SK-N-SH (cell line): Measurements from ENCODE around the gene ITPRIPL2. TPM values are rescaled to one million over a fixed set of nuclear protein-coding genes. Genes with fewer than 3 reads are reported as not detected.

Experiments used
- CTCF ChIA-PET: fragments of 300-600, 350-600 bp; formaldehyde crosslinking; extraction: SDS; loops from one replicate; lab custom pipeline; 2021; lab: Yijun Ruan, JAX
- POLR2A ChIA-PET: fragments of 350-600 bp; sonication (Branson Sonifier 250); formaldehyde crosslinking; extraction: SDS; loops from one replicate; lab custom pipeline; 2020; ENCODE audit warnings: antibody characterized with exemption, inconsistent platforms; lab: Yijun Ruan, JAX
- DNase-seq: peaks from one replicate; pipeline ENCODE4 v3.0.0; 2012
- H2AFZ ChIP-seq: fragments of 200-600 bp; sonication (generic); 2 replicates; pipeline ENCODE4 v1.8.1; 2016; ENCODE audit warnings: antibody characterized with exemption, mild to moderate bottlenecking, low read depth
- H3F3A ChIP-seq: fragments of 200-600 bp; sonication (generic); replicated peaks from 2 replicates; pipeline ENCODE3; 2016; ENCODE audit warnings: antibody characterized with exemption, mild to moderate bottlenecking; ENCODE audit not compliant: insufficient read depth
- H3K27ac ChIP-seq, 2 experiments: fragments of 200-500 bp in 1 of 2; fragments of 200-600 bp in 1 of 2; sonication (Bioruptor generic) in 1 of 2; sonication (generic), shearing (Covaris generic) in 1 of 2; 2 replicates each; pipeline versions ENCODE4 v1.5.1 to v1.6.1; 2014 to 2016; ENCODE audit warnings: low read depth in 2 of 2, inconsistent platforms in 1 of 2, low read length in 1 of 2, mild to moderate bottlenecking in 1 of 2, mixed read lengths in 1 of 2
- H3K27me3 ChIP-seq: fragments of 200-600 bp; sonication (generic), shearing (Covaris generic); 2 replicates; pipeline ENCODE4 v1.6.1; 2016; ENCODE audit warnings: mixed run types; ENCODE audit not compliant: insufficient read depth
- H3K36me3 ChIP-seq, 2 experiments: fragments of 200-500 bp in 1 of 2; fragments of 200-600 bp in 1 of 2; sonication (Bioruptor generic) in 1 of 2; sonication (generic) in 1 of 2; replicated peaks in 1 of 2; 2 replicates each; pipeline versions ENCODE3 to v1.5.1; 2014 to 2016; ENCODE audit warnings: low read length in 1 of 2, mild to moderate bottlenecking in 1 of 2; ENCODE audit not compliant: insufficient read depth in 2 of 2, control insufficient read depth in 1 of 2
- H3K4me1 ChIP-seq, 2 experiments: fragments of 200-500 bp in 1 of 2; fragments of 200-600 bp in 1 of 2; sonication (Bioruptor generic) in 1 of 2; sonication (generic), shearing (Covaris generic) in 1 of 2; 2 replicates each; pipeline versions ENCODE4 v1.5.1 to v1.6.1; 2014 to 2016; ENCODE audit warnings: low read depth in 1 of 2, low read length in 1 of 2, mixed run types in 1 of 2; ENCODE audit not compliant: insufficient read depth in 2 of 2, control insufficient read depth in 1 of 2
- H3K4me2 ChIP-seq: fragments of 200-600 bp; sonication (generic), shearing (Covaris generic); 2 replicates; pipeline ENCODE4 v1.6.1; 2017; ENCODE audit warnings: mixed run types
- H3K4me3 ChIP-seq, 2 experiments: fragments of 200-500 bp in 1 of 2; fragments of 200-600 bp in 1 of 2; sonication (Bioruptor generic) in 1 of 2; sonication (generic), shearing (Covaris generic) in 1 of 2; 2 replicates each; pipeline versions ENCODE4 v1.5.1 to v1.8.1; 2014 to 2016; ENCODE audit warnings: low read depth in 2 of 2, inconsistent platforms in 1 of 2, low read length in 1 of 2, mild to moderate bottlenecking in 1 of 2, mixed read lengths in 1 of 2, moderate library complexity in 1 of 2
- H3K79me2 ChIP-seq: fragments of 200-600 bp; sonication (generic); 2 replicates; pipeline ENCODE4 v1.8.1; 2017; ENCODE audit warnings: mild to moderate bottlenecking; ENCODE audit not compliant: insufficient read depth
- H3K9ac ChIP-seq: fragments of 200-600 bp; sonication (generic); 2 replicates; pipeline ENCODE4 v1.6.1; 2017; ENCODE audit warnings: mixed run types
- H3K9me2 ChIP-seq: fragments of 200-600 bp; sonication (generic); 2 replicates; pipeline ENCODE4 v1.6.1; 2017; ENCODE audit warnings: mixed run types
- H3K9me3 ChIP-seq: fragments of 200-600 bp; sonication (generic); 2 replicates; pipeline ENCODE4 v1.6.1; 2017; ENCODE audit warnings: mixed run types, mild to moderate bottlenecking, moderate library complexity
- H4K20me1 ChIP-seq: fragments of 200-600 bp; sonication (generic); 2 replicates; pipeline ENCODE4 v1.6.1; 2017; ENCODE audit warnings: mild to moderate bottlenecking, mixed run types; ENCODE audit not compliant: insufficient read depth
- CHD2 ChIP-seq: fragments of 150-350 bp; IDR thresholded peaks from 2 replicates; pipeline ENCODE4 v1.6.1; 2018; ENCODE audit warnings: low read length; ENCODE audit not compliant: partially characterized antibody
- CTCF ChIP-seq: fragments of 200-600 bp; sonication (generic); IDR thresholded peaks from 2 replicates; pipeline ENCODE4 v1.6.1; 2017; ENCODE audit warnings: antibody characterized with exemption, mild to moderate bottlenecking, moderate library complexity
- ELF1 ChIP-seq: IDR thresholded peaks from 2 replicates; pipeline ENCODE4 v1.4.0; 2012
- EP300 ChIP-seq, 2 experiments: IDR thresholded peaks; 2 replicates each; pipeline versions ENCODE4 v1.4.0 to v1.6.1; 2012; ENCODE audit warnings: borderline replicate concordance in 1 of 2, low read depth in 1 of 2, low read length in 1 of 2
- EZH2phosphoT487 ChIP-seq: fragments of 200-600 bp; sonication (generic); IDR thresholded peaks from 2 replicates; pipeline ENCODE4 v1.6.1; 2017; ENCODE audit warnings: low read depth, mixed run types, mild to moderate bottlenecking, antibody characterized with exemption, moderate library complexity, borderline replicate concordance
- FOXJ3 ChIP-seq: sonication (generic); formaldehyde crosslinking; IDR thresholded peaks from 2 replicates; pipeline ENCODE4 v1.5.1; 2020; ENCODE audit warnings: mild to moderate bottlenecking, missing genetic modification reagents
- FOXM1 ChIP-seq: IDR thresholded peaks from 2 replicates; pipeline ENCODE4 v1.4.0; 2012; ENCODE audit warnings: low read depth, mild to moderate bottlenecking
- GABPA ChIP-seq: IDR thresholded peaks from 2 replicates; pipeline ENCODE4 v1.4.0; 2012; ENCODE audit warnings: low read depth, mild to moderate bottlenecking
- GATA2 ChIP-seq: sonication (generic); formaldehyde crosslinking; IDR thresholded peaks from 2 replicates; pipeline ENCODE4 v1.5.0; 2020; ENCODE audit warnings: mild to moderate bottlenecking, missing genetic modification reagents
- IRF3 ChIP-seq: fragments of 150-350 bp; IDR thresholded peaks from 2 replicates; pipeline ENCODE4 v1.6.1; 2016; ENCODE audit warnings: mild to moderate bottlenecking, low read depth, low read length
- JUND ChIP-seq: IDR thresholded peaks from 2 replicates; pipeline ENCODE4 v1.4.0; 2012
- NFIC ChIP-seq: IDR thresholded peaks from 2 replicates; pipeline ENCODE4 v1.4.0; 2012; ENCODE audit warnings: borderline replicate concordance
- RAD21 ChIP-seq: IDR thresholded peaks from 2 replicates; pipeline ENCODE4 v1.6.1; 2012; ENCODE audit warnings: mild to moderate bottlenecking, low read length
- REST ChIP-seq: IDR thresholded peaks from 2 replicates; pipeline ENCODE4 v1.6.1; 2012; ENCODE audit warnings: mild to moderate bottlenecking, low read depth, low read length, moderate library complexity
- TAF1 ChIP-seq: IDR thresholded peaks from 2 replicates; pipeline ENCODE4 v1.6.1; 2012; ENCODE audit warnings: low read depth, mild to moderate bottlenecking, low read length, moderate library complexity, borderline replicate concordance
- USF2 ChIP-seq: fragments of 150-350 bp; IDR thresholded peaks from 2 replicates; pipeline ENCODE4 v1.6.1; 2017; ENCODE audit warnings: antibody characterized with exemption, low read length, low read depth, borderline replicate concordance
- YY1 ChIP-seq: IDR thresholded peaks from 2 replicates; pipeline ENCODE4 v1.4.0; 2012; ENCODE audit warnings: low read depth, mild to moderate bottlenecking
- WGBS: methylation state at CpG from one replicate; pipeline ENCODE4 v1.1.6; 2017; ENCODE audit warnings: low lambda C conversion rate; 5-methylcytosine and 5-hydroxymethylcytosine counted together
- polyA plus RNA-seq, 3 experiments: library from polyadenylated mRNA; depleted of rRNA; stranded (reverse); fragments of >200 nt; gene quantifications; 2 replicates each; pipeline ENCODE4 v1.2.3, GENCODE V29; 2012

Gene ITPRIPL2
- polyA plus RNA-seq, 1 of the 3 experiments (the other 2 are of a cell fraction): 4.3 TPM

- CTCF ChIA-PET: interaction anchor here (1.7 to 6.0 kb wide), 4 partner anchors 95 to 419 kb away, joined by 5 to 56 read pairs (median 28); partner anchors contain the start of gene TMC7
- Histone ChIP-seq H3K9ac (no peak overlapping the region), H3K9me2 (no peaks in the 10 kb centered on the region), H4K20me1 (no peaks in the 10 kb centered on the region), H3K4me3 (no peak overlapping the region), H3K27ac (no peak overlapping the region), H3F3A (no peaks in the 10 kb centered on the region), H3K4me1 (peaks cover 6 to 8% of the 10 kb centered on the region in 2 experiments; a peak in 2 of 4 replicates), H2AFZ (no peak overlapping the region), H3K36me3 (peaks cover 4 to 12% of the 10 kb centered on the region in 2 experiments), H3K27me3 (no peaks in the 10 kb centered on the region), H3K9me3 (no peaks in the 10 kb centered on the region), H3K4me2 (no peak overlapping the region), H3K79me2 (no peaks in the 10 kb centered on the region)
- 92% methylated on average over 1 of the region's 1 CpG for WGBS
- no peak for DNase-seq
- TF ChIP-seq JUND: no peak
- TF ChIP-seq GABPA: no peak
- TF ChIP-seq EP300 (IDR thresholded peaks at IDR 0.05; ENCODE audit: borderline replicate concordance in 1 of 2, low read depth in 1 of 2, low read length in 1 of 2): no peak
- no peak for TF ChIP-seq NFIC
- no peak for TF ChIP-seq CTCF
- no peak for TF ChIP-seq CHD2
- TF ChIP-seq FOXJ3 (CRISPR knock-in tag): no peak
- no peak for TF ChIP-seq YY1
- TF ChIP-seq USF2: no peak
- no peak for TF ChIP-seq GATA2
- POLR2A ChIA-PET: no interaction called here
Observed at GRCh38 chr16:19083670-19084069, 30.1 kb upstream of the ITPRIPL2 start.

- 47% methylated on average over 3 of the region's 3 CpGs for WGBS
- H2AFZ ChIP-seq: no peak overlapping the region
- H4K20me1 ChIP-seq: no peaks in the 10 kb centered on the region
- H3K27ac ChIP-seq: no peak overlapping the region
- H3K4me2 ChIP-seq: no peak overlapping the region
- peaks cover 4 to 12% of the 10 kb centered on the region in 2 experiments for H3K36me3 ChIP-seq
- no peaks in the 10 kb centered on the region for H3K9me2 ChIP-seq
- no peaks in the 10 kb centered on the region for H3K9me3 ChIP-seq
- H3F3A ChIP-seq: no peaks in the 10 kb centered on the region
- no peaks in the 10 kb centered on the region for H3K79me2 ChIP-seq
- no peak overlapping the region for H3K9ac ChIP-seq
- POLR2A ChIA-PET: no interaction called here
- DNase-seq: no peak
- H3K27me3 ChIP-seq: no peaks in the 10 kb centered on the region
- peaks cover 6 to 8% of the 10 kb centered on the region in 2 experiments; a peak in 2 of 4 replicates for H3K4me1 ChIP-seq
- CTCF ChIA-PET: interaction anchor here (3.0 to 6.0 kb wide), 7 partner anchors 84 to 421 kb away, joined by 21 to 82 read pairs (median 34); partner anchors contain the start of genes SYT17 and TMC7
- H3K4me3 ChIP-seq: no peak overlapping the region
- TF ChIP-seq ELF1: no peak
- no peak for TF ChIP-seq RAD21
- TF ChIP-seq IRF3: no peak
- TF ChIP-seq YY1: no peak
- TF ChIP-seq CHD2: no peak
- no peak for TF ChIP-seq EZH2phosphoT487
- no peak for TF ChIP-seq FOXM1
- TF ChIP-seq TAF1: no peak
- TF ChIP-seq REST: no peak
- TF ChIP-seq USF2: no peak
- no peak for TF ChIP-seq GATA2
Observed at GRCh38 chr16:19084139-19084538, 29.6 kb upstream of the ITPRIPL2 start.
